HL-60 (cell line): ENCODE measurements around the gene MAPK7.

Source experiments
- DNase-seq, 2 experiments: peaks; one replicate each; pipeline ENCODE4 v3.0.0-alpha.2; 2010 to 2020; ENCODE audit warnings: low read depth in 1 of 2, low spot score in 1 of 2
- H3K27ac ChIP-seq: fragments of 250-450 bp; sonication (Bioruptor Pico); replicated peaks from 2 replicates; pipeline ENCODE4 v1.5.1; 2020; ENCODE audit warnings: mild to moderate bottlenecking, moderate library complexity
- H3K27me3 ChIP-seq: fragments of 250-450 bp; sonication (Bioruptor Pico); 2 replicates; pipeline ENCODE4 v1.5.1; 2021; ENCODE audit warnings: mild to moderate bottlenecking, moderate library complexity; ENCODE audit not compliant: insufficient read depth, poor library complexity, severe bottlenecking
- H3K4me3 ChIP-seq: replicated peaks from 2 replicates; pipeline ENCODE4 v1.5.1; 2011; ENCODE audit warnings: mild to moderate bottlenecking, control low read depth, low read length; ENCODE audit not compliant: insufficient read depth
- GABPA ChIP-seq: IDR thresholded peaks from 2 replicates; pipeline ENCODE4 v1.6.1; 2012; ENCODE audit warnings: low read depth
- POLR2AphosphoS5 ChIP-seq: IDR thresholded peaks from 2 replicates; pipeline ENCODE4 v1.6.1; 2012; ENCODE audit warnings: low read depth
- SPI1 ChIP-seq: IDR thresholded peaks from 2 replicates; pipeline ENCODE4 v1.6.1; 2012; ENCODE audit warnings: low read depth, mild to moderate bottlenecking, borderline replicate concordance
- TF ChIP-seq, protein P1 (sequence below): IDR thresholded peaks from one replicate; pipeline ENCODE4 v1.5.1; 2011; ENCODE audit warnings: low read length, control low read depth, inconsistent platforms; ENCODE audit not compliant: insufficient read depth
- TF ChIP-seq, protein P2 (sequence below): IDR thresholded peaks from 2 replicates; pipeline ENCODE4 v1.6.1; 2012; ENCODE audit warnings: low read depth; ENCODE audit not compliant: insufficient replicate concordance

The MAPK7 gene

DNA sequence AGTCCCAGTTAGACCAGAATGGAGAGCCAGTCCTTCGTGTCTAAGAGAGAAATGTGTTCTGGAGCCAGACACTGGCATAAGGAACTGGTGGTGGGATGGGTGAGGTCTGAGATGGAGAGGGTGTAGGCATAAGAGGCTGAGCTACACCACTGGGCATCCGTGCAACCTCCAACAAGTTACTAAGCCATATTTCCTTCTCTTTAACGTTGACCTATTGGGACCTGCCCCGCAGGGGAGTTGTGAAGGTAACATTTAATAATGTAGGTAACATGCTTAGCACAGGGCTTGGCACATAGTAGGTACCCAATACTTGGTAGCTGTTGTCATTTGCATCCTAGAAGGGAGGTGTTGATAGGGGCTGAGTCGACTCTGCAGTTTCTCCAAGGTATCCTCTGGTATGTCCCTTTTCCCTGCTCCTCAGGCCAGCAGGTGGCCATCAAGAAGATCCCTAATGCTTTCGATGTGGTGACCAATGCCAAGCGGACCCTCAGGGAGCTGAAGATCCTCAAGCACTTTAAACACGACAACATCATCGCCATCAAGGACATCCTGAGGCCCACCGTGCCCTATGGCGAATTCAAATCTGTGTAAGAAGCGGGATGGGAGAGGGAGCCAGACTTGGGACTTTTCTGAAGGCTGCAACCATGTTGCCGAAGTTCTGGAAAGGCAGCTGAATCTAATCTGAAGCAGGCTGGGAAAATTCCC is 1.2 kb downstream of the MAPK7 start:
- Histone ChIP-seq H3K4me3 (no peak overlapping the region; the same call in 1 of the 2 replicates), H3K27ac (no peak overlapping the region), H3K27me3 (no peaks in the 10 kb centered on the region)
- TF ChIP-seq, protein P1, sequence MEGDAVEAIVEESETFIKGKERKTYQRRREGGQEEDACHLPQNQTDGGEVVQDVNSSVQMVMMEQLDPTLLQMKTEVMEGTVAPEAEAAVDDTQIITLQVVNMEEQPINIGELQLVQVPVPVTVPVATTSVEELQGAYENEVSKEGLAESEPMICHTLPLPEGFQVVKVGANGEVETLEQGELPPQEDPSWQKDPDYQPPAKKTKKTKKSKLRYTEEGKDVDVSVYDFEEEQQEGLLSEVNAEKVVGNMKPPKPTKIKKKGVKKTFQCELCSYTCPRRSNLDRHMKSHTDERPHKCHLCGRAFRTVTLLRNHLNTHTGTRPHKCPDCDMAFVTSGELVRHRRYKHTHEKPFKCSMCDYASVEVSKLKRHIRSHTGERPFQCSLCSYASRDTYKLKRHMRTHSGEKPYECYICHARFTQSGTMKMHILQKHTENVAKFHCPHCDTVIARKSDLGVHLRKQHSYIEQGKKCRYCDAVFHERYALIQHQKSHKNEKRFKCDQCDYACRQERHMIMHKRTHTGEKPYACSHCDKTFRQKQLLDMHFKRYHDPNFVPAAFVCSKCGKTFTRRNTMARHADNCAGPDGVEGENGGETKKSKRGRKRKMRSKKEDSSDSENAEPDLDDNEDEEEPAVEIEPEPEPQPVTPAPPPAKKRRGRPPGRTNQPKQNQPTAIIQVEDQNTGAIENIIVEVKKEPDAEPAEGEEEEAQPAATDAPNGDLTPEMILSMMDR = no peak
- TF ChIP-seq GABPA (no peak), POLR2AphosphoS5 (no peak), SPI1 (no peak)
- TF ChIP-seq, protein P2, sequence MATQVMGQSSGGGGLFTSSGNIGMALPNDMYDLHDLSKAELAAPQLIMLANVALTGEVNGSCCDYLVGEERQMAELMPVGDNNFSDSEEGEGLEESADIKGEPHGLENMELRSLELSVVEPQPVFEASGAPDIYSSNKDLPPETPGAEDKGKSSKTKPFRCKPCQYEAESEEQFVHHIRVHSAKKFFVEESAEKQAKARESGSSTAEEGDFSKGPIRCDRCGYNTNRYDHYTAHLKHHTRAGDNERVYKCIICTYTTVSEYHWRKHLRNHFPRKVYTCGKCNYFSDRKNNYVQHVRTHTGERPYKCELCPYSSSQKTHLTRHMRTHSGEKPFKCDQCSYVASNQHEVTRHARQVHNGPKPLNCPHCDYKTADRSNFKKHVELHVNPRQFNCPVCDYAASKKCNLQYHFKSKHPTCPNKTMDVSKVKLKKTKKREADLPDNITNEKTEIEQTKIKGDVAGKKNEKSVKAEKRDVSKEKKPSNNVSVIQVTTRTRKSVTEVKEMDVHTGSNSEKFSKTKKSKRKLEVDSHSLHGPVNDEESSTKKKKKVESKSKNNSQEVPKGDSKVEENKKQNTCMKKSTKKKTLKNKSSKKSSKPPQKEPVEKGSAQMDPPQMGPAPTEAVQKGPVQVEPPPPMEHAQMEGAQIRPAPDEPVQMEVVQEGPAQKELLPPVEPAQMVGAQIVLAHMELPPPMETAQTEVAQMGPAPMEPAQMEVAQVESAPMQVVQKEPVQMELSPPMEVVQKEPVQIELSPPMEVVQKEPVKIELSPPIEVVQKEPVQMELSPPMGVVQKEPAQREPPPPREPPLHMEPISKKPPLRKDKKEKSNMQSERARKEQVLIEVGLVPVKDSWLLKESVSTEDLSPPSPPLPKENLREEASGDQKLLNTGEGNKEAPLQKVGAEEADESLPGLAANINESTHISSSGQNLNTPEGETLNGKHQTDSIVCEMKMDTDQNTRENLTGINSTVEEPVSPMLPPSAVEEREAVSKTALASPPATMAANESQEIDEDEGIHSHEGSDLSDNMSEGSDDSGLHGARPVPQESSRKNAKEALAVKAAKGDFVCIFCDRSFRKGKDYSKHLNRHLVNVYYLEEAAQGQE = no peak
- DNase-seq = no peak

DNA sequence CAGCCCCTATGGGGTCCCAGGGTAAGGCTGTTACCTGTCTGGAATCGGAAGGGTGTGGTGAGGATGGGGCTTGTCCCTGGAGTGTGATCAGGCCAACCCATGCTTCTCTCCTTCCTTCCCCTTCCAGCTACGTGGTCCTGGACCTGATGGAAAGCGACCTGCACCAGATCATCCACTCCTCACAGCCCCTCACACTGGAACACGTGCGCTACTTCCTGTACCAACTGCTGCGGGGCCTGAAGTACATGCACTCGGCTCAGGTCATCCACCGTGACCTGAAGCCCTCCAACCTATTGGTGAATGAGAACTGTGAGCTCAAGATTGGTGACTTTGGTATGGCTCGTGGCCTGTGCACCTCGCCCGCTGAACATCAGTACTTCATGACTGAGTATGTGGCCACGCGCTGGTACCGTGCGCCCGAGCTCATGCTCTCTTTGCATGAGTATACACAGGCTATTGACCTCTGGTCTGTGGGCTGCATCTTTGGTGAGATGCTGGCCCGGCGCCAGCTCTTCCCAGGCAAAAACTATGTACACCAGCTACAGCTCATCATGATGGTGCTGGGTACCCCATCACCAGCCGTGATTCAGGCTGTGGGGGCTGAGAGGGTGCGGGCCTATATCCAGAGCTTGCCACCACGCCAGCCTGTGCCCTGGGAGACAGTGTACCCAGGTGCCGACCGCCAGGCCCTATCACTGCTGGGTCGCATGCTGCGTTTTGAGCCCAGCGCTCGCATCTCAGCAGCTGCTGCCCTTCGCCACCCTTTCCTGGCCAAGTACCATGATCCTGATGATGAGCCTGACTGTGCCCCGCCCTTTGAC is 2.4 kb downstream of the MAPK7 start:
- no peak for TF ChIP-seq POLR2AphosphoS5
- TF ChIP-seq, protein P1 = no peak
- TF ChIP-seq, protein P2 = no peak
- no peak for TF ChIP-seq SPI1
- TF ChIP-seq GABPA = no peak
- H3K4me3 ChIP-seq = no peak overlapping the region
- DNase-seq = no peak
- H3K27ac ChIP-seq = no peak overlapping the region
- no peaks in the 10 kb centered on the region for H3K27me3 ChIP-seq

DNA sequence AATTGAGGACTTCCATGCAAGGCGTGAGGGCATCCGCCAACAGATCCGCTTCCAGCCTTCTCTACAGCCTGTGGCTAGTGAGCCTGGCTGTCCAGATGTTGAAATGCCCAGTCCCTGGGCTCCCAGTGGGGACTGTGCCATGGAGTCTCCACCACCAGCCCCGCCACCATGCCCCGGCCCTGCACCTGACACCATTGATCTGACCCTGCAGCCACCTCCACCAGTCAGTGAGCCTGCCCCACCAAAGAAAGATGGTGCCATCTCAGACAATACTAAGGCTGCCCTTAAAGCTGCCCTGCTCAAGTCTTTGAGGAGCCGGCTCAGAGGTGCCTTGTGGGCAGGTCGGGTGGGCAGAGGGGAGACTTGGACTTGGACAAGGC is 3.1 kb downstream of the MAPK7 start:
- TF ChIP-seq POLR2AphosphoS5 (no peak), SPI1 (no peak), GABPA (no peak)
- TF ChIP-seq, protein P2 = no peak
- TF ChIP-seq, protein P1 = no peak
- DNase-seq = no peak
- Histone ChIP-seq H3K27me3 (no peaks in the 10 kb centered on the region), H3K4me3 (no peak overlapping the region), H3K27ac (no peak overlapping the region)
